Uterus (tissue), 2 donors: Measurements from ENCODE around the gene DSG3.

Source experiments
- POLR2A ChIP-seq, 2 donors: fragments of 450-650 bp; IDR thresholded peaks; one replicate each; pipeline ENCODE4 v1.6.1; 2016; ENCODE audit warnings: antibody characterized with exemption in 2 of 2, mild to moderate bottlenecking in 1 of 2, moderate library complexity in 1 of 2
- TF ChIP-seq, protein P1 (sequence below), 4 experiments: fragments of 200-600 bp in 2 of 4; fragments of 450-650 bp in 2 of 4; sonication (generic) in 2 of 4; IDR thresholded peaks; one replicate each; pipeline ENCODE4 v1.5.1; 2016 to 2019; ENCODE audit warnings: antibody characterized with exemption in 4 of 4, mild to moderate bottlenecking in 2 of 4, moderate library complexity in 1 of 4

DNA sequence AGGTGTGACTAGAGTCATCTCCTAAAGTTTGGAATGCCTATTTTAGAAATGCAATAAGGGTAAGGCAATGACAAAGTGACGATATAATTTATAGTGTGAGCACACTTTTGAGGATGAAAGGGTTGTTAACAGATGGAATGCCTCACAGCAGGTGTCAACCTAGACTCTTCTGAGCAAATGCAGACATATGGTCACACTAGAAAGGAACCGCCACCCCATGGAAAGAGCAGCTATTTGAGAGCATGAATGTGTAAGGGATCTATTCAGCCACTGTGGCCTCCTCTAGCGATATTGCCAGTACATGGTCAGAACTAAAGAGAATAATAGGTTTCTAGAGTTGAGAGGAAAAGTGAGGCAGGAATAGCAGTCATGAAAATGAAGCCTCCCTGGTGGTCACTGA is 68.9 kb downstream of the DSG3 start:
- TF ChIP-seq, protein P1, sequence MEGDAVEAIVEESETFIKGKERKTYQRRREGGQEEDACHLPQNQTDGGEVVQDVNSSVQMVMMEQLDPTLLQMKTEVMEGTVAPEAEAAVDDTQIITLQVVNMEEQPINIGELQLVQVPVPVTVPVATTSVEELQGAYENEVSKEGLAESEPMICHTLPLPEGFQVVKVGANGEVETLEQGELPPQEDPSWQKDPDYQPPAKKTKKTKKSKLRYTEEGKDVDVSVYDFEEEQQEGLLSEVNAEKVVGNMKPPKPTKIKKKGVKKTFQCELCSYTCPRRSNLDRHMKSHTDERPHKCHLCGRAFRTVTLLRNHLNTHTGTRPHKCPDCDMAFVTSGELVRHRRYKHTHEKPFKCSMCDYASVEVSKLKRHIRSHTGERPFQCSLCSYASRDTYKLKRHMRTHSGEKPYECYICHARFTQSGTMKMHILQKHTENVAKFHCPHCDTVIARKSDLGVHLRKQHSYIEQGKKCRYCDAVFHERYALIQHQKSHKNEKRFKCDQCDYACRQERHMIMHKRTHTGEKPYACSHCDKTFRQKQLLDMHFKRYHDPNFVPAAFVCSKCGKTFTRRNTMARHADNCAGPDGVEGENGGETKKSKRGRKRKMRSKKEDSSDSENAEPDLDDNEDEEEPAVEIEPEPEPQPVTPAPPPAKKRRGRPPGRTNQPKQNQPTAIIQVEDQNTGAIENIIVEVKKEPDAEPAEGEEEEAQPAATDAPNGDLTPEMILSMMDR (IDR thresholded peaks at IDR 0.05) = no peak
- TF ChIP-seq POLR2A (IDR thresholded peaks at IDR 0.05) = no peak
